GM18951 (cell line): ENCODE data around the gene AMPH.
"Not testable (repeated sequence)": the region's sequence is repeated elsewhere in the genome, so short reads cannot be mapped to it uniquely, and the experiment has no call there.

Source experiments
- POLR2A ChIP-seq: IDR thresholded peaks from 4 replicates; pipeline ENCODE4 v1.6.1; 2011; ENCODE audit warnings: mild to moderate bottlenecking; ENCODE audit not compliant: insufficient read length, insufficient read depth; ENCODE audit errors: extremely low read depth
- in situ Hi-C: fragments of 300-500 bp; cut with MboI; formaldehyde crosslinking; loops from one replicate; pipeline ENCODE4 v1.12.0; 2022; ENCODE audit warnings: low sequenced_read_pairs, mixed read lengths, inconsistent platforms; ENCODE audit not compliant: unreplicated experiment

AMPH gene

GRCh38 chr7:38410056-38410455 is 221.1 kb downstream of the AMPH start:
- no peak for TF ChIP-seq POLR2A

DNA sequence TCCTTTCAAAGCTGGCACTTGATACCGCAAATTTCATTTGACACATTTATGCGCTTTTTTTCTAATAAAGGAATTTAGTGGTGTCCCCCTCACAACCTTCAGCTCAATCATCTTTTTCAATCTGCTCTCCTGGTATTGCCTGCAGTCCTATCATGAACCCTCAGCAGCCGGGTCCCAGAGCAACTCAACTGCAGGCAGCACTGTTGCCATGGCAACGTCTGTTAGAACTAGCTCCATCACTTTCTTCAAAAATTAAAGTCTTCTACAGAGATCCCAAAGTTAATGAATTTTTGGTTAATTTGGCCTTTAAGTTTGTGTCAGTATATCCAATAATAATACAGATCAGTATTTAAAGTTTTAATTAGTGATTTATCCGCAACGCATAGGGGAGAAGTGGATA is 221.6 kb downstream of the AMPH start:
- no peak for TF ChIP-seq POLR2A
- in situ Hi-C loops = loop anchor here (25.0 kb wide), 1 partner anchor 253 kb away; no protein-coding TSS in a partner anchor

More at GRCh38 chr7:38410056-38410455, 221.1 kb downstream of the AMPH start:
- in situ Hi-C loops = loop anchor here (25.0 kb wide), 1 partner anchor 252 kb away; no protein-coding TSS in a partner anchor

- TF ChIP-seq POLR2A = no peak
- in situ Hi-C loops = no loop called here
These were observed 232.3 kb downstream of the AMPH start for GRCh38 chr7:38398725-38399321.

- in situ Hi-C loops = no loop called here
These were observed 234.3 kb downstream of the AMPH start for GRCh38 chr7:38396852-38397251.

DNA sequence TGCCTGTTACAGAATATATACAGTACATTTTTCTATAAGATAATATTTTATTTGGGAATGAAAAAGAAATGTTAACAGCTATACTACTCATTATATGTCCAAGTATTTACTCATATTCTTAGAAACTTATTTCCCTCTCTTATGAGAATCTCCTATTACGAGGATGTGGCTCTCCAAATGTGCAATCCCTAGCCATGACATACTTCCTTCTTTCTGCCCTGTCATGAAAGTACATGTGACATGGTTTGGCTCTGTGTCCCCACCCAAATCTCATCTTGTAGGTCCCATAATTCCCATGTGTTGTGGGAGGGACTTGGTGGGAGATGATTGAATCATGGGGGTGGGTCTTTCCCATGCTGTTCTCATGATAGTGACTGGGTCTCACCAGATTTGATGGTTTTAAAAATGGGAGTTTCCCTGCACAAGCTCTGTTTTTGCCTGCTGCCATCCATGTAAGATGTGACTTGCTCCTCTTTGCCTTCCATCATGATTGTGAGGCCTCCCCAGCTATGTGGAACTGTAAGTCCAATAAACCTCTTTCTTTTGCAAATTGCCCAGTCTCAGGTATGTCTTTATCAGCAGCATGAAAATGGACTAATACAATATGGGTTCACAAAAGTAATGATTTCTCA is 235.1 kb downstream of the AMPH start:
- in situ Hi-C loops = not testable (repeated sequence)

More at GRCh38 chr7:38396852-38397251, 234.3 kb downstream of the AMPH start:
- TF ChIP-seq POLR2A = no peak

GRCh38 chr7:38394660-38395059 is 236.5 kb downstream of the AMPH start:
- TF ChIP-seq POLR2A = no peak
- in situ Hi-C loops = no loop called here

DNA sequence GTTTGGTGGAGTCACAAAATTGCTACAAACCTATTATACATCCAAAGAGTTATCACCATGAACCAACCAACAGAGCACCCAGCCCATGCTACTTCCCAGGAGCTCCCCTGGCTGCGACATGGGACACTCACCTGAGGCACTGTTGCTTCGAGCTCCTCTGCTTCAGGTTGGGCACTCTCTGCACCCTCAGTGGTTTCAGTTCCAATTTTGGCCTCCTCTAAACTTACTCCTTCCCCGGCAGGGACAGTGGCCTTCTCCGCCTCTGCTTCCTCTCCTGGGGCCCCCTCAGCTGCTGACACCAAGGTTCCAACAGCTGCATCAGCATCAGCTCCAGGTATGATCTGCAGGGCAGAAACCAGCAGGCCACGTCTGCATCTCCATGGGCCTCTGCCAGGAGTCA is 237.3 kb downstream of the AMPH start:
- TF ChIP-seq POLR2A = no peak
- in situ Hi-C loops = no loop called here

DNA sequence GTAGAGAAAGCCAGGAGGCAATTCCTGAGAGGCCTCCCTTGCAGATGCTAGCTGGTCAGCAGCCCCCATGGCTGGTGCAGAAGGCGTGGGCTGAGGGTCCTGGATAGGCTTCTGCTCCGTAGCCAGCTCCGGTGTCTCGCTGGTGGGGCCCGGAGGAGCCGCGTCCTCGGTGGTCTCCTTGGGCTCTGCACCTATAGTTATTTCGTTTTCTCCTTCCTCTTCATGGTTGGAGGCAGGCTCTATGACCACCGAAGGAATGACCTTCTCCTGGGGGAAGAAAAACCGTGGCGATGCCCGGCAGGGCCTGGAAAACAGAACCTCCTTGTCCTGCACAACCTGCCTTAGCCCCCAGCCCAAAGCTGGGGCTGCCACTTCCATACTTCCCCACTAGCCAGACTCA is 239.4 kb downstream of the AMPH start:
- no peak for TF ChIP-seq POLR2A
- in situ Hi-C loops = no loop called here

DNA sequence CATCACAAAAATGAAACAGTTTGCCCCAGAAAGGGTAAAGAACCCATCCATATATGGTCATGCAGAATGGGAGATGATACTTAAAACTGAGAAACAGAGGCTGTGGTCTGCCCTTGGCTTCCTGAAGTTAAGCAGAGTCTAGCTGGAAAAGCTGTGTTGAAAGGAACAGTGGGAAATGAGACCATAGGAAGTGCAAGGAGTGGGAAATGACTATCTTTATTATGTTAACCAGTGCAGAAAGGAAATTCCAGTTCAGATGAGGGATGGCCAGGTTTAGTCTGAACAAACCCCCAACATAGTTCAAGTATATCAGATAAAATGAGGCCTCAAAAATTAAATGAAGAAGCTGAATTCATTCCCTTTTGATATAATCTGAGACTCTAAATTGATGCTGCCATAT is 245.5 kb downstream of the AMPH start:
- TF ChIP-seq POLR2A = no peak
- in situ Hi-C loops = no loop called here

- in situ Hi-C loops = no loop called here
- no peak for TF ChIP-seq POLR2A
These were observed 247.9 kb downstream of the AMPH start for GRCh38 chr7:38383281-38383680.

- in situ Hi-C loops = no loop called here
- TF ChIP-seq POLR2A = no peak
These were observed 248.5 kb downstream of the AMPH start for GRCh38 chr7:38382684-38383083.

DNA sequence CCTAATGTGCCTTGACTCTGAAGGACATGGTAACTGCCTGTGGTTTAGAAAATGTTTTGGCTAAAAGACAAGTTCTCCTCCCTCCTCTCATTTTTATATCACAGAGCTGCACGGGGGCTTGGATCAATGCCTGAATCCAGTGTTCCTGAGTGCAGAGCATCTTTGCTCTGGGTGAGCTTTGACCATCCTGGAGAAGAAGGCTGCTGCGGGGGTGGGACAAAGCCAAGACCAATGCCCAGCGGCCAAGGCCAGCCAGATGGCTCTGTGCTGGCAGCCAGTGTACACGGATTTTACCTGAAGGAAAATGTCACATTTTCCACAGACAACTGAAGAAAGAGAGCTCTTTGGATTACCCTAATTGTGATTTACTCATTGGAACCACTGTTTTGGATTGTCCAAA is 255.7 kb downstream of the AMPH start:
- TF ChIP-seq POLR2A = no peak
- in situ Hi-C loops = no loop called here

GRCh38 chr7:38374507-38374906 is 256.7 kb downstream of the AMPH start:
- no peak for TF ChIP-seq POLR2A
- in situ Hi-C loops = no loop called here

DNA sequence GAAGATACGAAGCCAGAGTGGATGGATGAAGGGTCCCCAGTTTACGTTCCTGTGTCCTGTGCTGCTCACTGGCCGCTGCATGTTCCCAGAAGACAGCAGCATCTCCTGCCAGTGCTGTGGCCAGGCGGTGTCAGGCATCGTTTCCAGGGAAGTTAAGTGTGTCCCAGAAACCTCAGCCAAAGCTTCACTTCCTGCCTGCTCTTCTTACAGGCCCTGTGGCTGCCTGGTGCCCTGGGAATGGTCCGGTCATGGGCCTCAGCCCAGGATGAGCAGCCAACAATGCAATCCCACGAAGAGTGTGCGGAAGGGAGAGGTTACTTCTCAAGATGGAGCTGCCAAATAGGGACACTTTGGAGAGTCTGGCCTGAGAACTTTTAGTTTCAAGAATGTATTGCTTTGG is 258.0 kb downstream of the AMPH start:
- in situ Hi-C loops = no loop called here
- no peak for TF ChIP-seq POLR2A
